GM06990 (cell line): ENCODE measurements around the gene BTN2A1.
A peak's percentile ranks its signal among the peaks of the same experiment; 100 is the strongest.
"Not testable (repeated sequence)": the region's sequence is repeated elsewhere in the genome, so short reads cannot be mapped to it uniquely, and the experiment has no call there.

Source experiments
- DNase-seq: peaks from one replicate; pipeline ENCODE4 v3.0.0-alpha.2; 2011; ENCODE audit not compliant: insufficient read length; ENCODE audit errors: extremely low read depth
- H3K27me3 ChIP-seq: replicated peaks from 2 replicates; pipeline ENCODE4 v1.6.0; 2011; ENCODE audit warnings: low read length; ENCODE audit not compliant: control insufficient read depth, insufficient read depth
- H3K36me3 ChIP-seq: 2 replicates; pipeline ENCODE4 v1.5.1; 2011; ENCODE audit warnings: low read length; ENCODE audit not compliant: control insufficient read depth, insufficient read depth
- H3K4me3 ChIP-seq: replicated peaks from 2 replicates; pipeline ENCODE4 v1.5.1; 2011; ENCODE audit warnings: low read depth, mild to moderate bottlenecking, control low read depth, low read length
- TF ChIP-seq, protein P1 (sequence below): IDR thresholded peaks from 2 replicates; pipeline ENCODE4 v1.5.1; 2011; ENCODE audit warnings: low read length, control low read depth, mild to moderate bottlenecking, inconsistent platforms; ENCODE audit not compliant: insufficient read depth, poor library complexity, severe bottlenecking

BTN2A1 gene

DNA sequence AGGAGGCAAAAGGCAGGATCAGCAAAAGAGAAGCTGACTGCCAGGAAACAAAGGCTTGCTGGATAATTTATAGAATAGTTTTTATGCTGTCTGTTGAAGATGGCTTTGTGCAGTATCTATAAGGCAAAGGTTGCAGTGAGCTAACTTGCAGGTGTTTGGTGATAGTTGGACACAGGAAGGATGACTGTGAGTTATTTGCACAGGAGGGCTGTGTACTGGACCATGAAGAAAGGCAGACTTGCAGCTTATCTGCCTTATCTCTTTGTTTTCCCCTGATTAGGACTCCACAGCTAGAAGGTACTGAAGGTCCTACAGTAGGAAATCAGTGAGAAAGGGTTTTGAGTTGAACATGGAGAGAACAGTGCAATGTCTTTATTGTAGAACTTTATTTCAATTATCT is 44.4 kb downstream of the BTN2A1 start:
- TF ChIP-seq, protein P1, sequence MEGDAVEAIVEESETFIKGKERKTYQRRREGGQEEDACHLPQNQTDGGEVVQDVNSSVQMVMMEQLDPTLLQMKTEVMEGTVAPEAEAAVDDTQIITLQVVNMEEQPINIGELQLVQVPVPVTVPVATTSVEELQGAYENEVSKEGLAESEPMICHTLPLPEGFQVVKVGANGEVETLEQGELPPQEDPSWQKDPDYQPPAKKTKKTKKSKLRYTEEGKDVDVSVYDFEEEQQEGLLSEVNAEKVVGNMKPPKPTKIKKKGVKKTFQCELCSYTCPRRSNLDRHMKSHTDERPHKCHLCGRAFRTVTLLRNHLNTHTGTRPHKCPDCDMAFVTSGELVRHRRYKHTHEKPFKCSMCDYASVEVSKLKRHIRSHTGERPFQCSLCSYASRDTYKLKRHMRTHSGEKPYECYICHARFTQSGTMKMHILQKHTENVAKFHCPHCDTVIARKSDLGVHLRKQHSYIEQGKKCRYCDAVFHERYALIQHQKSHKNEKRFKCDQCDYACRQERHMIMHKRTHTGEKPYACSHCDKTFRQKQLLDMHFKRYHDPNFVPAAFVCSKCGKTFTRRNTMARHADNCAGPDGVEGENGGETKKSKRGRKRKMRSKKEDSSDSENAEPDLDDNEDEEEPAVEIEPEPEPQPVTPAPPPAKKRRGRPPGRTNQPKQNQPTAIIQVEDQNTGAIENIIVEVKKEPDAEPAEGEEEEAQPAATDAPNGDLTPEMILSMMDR: no peak
- Histone ChIP-seq H3K36me3 (no peaks in the 10 kb centered on the region), H3K27me3 (no peaks in the 10 kb centered on the region), H3K4me3 (peak overlapping the region; percentile 51; the same call in 1 of the 2 replicates)
- peak; percentile 24 for DNase-seq

DNA sequence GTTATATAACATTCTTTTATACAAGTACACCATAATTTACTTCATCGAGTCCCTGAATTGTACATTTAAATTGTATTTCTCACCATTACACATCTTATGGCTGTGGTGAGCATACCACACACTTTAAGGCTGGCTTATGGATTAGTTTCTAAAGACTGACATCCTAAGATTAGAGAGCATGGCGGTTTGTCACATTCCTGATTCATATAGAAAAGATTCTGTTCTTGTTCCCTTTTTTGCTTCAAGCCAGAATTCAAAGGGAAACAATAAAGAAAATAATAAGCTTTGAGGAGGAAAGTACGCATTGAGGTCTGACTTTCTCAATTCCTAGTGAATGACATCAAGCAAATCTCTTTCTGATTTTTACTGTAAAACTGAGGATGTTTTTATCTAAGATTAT is 44.9 kb downstream of the BTN2A1 start:
- no peaks in the 10 kb centered on the region for H3K36me3 ChIP-seq
- H3K4me3 ChIP-seq: no peak overlapping the region
- no peak for DNase-seq
- TF ChIP-seq, protein P1: no peak
- H3K27me3 ChIP-seq: no peaks in the 10 kb centered on the region

DNA sequence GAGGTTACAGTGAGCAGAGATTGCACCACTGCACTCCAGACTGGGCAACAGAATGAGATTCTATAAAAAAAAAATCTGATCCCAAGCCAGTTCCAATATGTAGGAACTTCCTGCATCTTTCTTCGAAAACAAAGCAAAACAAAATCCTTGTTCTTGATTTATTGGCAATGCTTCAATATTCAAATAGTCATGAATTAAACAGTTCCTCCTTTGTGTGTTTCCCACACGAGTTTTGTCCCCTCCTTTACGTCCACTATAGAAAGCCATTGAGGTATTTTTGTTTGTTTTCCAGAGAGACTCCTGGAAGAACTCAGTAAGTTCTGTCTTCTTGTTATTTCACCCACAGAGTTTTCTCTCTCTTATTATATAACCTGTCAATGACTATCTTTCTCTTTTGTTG is 49.9 kb downstream of the BTN2A1 start:
- Histone ChIP-seq H3K27me3 (no peaks in the 10 kb centered on the region), H3K36me3 (no peaks in the 10 kb centered on the region), H3K4me3 (no peak overlapping the region)
- TF ChIP-seq, protein P1: no peak
- no peak for DNase-seq

DNA sequence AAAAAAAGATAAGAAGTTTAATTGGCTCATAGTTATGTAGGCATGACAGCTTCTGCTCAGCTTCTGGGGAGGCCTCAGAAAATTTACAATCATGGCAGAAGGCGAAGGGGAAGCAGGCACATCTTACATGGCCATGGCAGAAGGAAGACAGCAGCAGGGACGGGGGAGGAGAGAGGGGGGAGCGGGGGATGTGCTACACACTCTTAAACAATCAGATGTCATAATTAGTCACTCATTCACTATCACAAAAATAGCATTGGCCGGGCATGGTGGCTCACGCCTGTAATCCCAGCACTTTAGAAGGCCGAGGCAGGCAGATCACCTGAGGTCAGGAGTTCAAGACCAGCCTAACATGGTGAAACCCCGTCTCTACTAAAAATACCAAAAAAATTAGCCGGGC is 53.3 kb downstream of the BTN2A1 start:
- not testable (repeated sequence) for H3K27me3 ChIP-seq, H3K4me3 ChIP-seq, DNase-seq, H3K36me3 ChIP-seq

DNA sequence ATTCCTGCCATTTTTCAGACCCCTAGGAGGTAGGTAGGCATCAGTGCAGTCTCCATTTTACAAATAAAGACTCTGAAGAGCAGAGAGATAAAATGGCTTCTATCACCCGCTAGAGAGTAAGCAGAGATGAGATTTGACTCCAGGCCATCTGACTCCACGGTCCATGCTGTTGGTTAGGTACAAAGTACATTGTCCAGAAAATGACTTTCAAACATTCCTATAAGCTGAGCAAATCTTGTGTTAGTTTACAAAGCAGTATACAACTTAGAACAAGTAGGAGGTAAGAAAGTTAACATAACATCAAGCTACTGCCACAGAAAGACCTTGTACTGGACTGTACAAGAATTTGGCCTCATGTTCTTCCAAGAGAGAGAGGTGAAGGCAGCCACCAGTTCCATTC is 57.2 kb downstream of the BTN2A1 start:
- H3K36me3 ChIP-seq: no peaks in the 10 kb centered on the region
- TF ChIP-seq, protein P1: no peak
- no peak for DNase-seq
- H3K4me3 ChIP-seq: no peak overlapping the region
- H3K27me3 ChIP-seq: no peaks in the 10 kb centered on the region

DNA sequence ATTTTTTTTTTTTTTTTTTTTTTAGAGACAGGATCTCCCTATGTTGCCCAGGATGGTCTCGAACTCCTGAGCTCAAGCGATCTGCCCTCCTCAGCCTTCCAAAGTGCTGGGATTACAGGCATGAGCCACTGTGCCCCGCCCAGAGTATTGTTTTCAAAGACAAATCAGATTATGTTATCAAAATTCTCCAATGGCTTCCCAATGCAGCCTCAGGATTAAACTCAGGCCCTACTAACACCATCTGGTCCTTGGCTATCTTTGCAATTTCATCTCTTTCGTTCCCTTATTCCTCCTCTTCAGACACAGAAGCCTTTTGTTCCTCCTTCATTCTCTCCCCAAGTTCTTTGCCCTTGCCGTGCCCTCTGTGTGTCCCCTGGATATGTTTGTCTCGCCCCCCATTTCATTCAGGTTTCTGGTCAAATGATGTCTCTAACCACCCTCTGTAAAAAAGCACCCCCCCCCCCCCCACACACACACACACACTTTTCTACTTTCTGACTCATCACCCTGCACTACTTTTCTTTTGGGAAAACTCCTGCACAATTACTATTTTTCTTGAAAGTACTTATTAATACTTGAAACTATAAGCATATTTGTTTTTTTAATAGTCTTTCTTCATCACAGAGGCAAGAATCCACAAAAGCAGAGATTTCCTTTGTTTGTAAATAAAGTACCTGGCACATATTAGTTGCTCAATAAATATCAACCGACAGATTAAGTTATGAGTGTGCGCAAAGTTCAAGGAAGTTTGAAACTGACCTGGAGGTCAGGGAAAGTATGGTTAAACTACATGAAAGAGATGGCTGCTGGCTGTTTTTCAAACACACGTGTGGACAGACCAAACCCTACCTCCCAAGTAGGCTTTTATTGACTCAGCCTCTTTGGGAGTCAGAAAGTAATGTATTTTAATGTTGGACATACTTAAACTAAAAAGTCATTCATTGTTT is 59.0 kb downstream of the BTN2A1 start:
- TF ChIP-seq, protein P1: no peak
- Histone ChIP-seq H3K36me3 (no peaks in the 10 kb centered on the region), H3K4me3 (no peak overlapping the region), H3K27me3 (no peaks in the 10 kb centered on the region)
- DNase-seq: no peak
